ENCODE measurements around the gene GRIN1.

Gene GRIN1

DNA sequence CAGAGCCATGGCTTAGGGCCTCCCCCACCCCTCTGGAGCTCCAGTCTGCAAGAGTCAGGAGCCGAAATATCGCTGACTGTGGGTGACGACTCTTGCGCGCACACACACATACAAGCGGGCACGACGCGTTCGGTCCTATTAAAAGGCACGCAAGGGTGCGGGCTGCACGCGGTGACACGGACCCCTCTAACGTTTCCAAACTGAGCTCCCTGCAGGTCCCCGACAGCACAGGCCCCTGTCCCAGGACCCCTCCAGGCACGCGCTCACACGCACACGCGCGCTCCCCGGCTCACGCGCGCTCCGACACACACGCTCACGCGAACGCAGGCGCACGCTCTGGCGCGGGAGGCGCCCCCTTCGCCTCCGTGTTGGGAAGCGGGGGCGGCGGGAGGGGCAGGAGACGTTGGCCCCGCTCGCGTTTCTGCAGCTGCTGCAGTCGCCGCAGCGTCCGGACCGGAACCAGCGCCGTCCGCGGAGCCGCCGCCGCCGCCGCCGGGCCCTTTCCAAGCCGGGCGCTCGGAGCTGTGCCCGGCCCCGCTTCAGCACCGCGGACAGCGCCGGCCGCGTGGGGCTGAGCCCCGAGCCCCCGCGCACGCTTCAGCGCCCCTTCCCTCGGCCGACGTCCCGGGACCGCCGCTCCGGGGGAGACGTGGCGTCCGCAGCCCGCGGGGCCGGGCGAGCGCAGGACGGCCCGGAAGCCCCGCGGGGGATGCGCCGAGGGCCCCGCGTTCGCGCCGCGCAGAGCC, at the start of gene GRIN1:
TSS of gene GRIN1 (plus strand) at position 433 of the 746 bp plus-strand sequence. CDS start 333 bp downstream, outside the sequence.
- no peak for DNase-seq

DNA sequence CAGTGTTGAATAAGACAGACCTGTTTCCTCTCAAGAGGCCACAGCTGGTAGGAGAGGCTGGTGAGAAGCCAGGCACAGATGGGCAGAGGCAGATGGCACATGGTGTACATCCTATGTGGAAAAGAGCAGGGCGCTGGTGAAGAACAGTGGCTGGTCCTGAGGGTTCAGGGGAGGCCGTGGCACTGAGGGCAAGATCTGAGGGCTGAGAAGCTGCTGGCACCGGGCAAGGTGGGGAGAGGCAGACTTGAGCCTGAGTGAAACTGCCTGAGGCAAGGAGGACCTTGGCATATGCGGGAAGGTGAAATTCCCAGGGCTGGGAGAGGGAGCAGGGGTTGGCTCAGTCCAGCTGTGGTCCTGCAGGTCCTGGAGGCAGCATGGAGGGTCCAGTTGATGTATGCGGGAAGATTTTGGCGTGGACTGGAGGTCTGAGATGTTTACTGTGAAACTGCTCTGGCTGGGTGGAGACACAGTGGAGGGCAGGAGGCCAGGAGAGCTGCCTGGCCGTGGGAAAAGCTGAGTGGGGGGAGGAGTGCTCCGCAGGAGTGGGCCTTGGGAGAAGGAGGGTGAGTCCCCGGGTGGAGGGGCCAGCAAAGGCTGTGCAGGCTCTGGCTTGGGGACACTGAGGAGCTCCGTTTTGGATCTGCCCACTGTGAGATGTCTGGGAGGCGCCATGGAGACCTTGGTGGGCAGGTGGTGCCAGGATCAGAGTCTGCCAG, 49.6 kb upstream of the GRIN1 start:
- DNase-seq = no peak

DNA sequence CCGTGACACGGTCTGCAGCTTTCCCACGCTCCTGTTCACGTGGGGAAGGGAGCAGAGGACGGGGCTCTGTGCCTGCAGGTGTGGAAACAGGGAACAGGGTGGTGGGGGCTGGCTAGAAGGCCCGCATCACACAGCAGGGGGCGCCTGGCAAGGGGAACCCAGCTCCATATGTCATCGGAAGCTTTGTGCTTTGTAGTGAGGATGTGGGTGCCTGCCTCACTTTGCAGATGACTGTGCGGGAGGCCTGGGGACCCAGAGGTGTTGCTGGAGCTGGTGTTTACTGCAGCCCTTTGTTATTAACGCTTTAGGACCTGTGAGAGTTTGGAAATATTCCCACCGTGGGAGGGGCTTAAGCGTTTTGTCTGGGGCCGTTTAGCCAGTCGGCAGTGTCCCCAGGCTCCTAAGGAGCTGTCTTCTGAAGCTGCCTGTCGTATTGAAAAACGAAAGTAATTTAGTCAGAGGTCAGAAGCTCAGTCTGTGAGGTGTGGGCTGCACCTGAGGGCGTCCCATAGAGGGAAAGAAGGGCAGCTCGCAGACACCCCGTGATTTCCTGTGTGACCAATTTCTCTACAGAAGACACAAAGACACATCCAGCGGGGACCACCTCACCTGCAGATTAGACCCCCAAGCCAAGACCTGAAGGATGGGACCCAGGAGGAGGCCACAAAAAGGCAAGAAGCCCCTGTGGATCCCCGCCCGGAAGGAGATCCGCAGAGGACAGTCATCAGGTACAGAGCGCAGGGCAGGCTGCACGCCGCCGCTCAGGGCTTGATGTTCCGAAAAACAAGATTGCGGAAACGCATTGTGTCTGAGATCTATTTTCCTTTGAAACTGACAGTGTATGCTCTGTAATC, 43.1 kb upstream of the GRIN1 start:
- no peak for DNase-seq

DNA sequence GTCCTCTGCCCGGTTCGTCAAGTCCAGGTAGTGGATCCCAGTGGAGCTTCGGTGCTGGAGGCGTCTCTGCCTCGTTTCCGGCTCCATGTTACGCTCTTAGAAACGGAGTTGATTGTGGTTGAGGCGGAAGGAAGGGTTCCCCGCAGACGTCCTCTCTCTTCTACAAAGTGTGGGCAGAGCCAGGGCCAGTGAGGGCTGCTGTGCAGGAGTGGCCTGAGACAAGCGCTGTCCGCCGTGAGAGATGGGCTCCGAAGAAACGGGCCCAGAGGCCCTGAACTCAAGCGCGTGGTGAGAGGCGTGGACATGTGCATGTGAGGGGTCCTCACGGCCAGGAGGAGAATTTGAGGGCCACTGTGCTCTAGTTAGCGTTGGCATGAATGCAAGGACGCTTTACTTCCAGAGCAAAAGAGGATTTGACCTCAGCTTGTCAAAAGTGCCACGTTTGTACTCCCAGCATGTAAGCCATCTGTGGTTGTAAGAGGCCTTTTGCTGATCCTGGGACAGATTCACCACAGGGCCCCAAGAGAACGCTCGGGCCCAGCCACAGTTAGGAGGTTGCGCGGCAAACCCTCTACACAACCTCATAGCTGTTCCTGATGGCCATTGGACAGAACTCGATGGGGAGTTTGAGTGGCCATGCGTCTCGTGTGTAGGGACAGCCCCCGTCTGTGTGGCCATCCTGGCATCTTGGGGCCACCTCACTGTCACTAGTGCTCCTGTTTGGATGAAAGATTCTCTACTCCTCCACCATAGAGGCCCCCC, 42.0 kb upstream of the GRIN1 start:
- no peak for DNase-seq

DNA sequence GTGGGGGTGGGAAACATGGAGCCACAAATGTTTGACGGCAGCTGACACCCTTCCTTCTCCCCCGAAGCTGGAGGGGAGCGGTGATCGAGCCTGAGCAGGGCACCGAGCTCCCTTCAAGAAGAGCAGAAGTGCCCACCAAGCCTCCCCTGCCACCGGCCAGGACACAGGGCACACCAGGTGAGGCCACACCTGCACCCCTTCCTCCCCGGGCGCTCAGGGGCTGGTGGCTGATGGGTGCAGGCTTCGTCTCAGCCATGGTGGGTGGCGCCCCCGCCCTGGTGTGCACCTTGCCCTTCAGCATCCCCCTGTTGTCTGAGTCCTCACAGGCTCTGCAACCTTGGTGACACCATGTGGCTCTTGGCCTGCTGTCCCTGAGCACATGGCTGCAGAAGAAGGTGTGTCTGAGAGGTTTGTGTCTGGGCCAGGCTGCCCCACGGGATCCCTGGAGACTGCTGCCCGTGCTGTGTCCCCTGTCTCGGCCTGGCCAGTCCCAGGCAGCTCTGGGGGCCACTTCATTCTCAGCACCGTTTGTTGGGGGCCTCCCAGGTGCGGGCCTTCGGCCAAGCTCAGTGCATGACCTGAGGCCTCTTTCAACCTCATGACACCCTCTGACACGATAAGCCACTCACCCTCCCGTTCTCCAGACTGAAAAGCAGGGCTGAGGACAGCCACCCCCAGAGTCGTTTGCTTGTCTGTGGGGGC, 41.0 kb upstream of the GRIN1 start:
- no peak for DNase-seq

DNA sequence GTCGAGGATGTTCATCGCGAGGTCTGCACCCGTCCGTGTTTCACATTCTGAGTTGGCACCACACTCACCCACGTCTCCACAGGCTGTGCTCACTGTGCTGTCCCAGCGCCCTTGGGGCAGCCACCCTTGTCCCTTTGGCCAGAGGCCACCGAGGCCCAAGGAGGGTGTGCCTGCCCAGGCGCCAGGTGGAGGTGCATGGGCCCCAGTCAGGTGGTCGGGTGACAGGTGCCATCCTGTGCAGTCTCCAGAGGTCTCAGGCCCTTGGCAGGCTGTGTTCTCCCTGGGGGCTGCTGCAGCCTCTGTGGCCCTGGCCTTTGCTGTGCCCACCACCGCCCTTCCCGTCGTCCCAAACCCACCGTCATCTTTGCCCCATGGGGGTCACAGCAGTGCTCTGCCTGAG, 39.7 kb upstream of the GRIN1 start:
- DNase-seq = no peak

DNA sequence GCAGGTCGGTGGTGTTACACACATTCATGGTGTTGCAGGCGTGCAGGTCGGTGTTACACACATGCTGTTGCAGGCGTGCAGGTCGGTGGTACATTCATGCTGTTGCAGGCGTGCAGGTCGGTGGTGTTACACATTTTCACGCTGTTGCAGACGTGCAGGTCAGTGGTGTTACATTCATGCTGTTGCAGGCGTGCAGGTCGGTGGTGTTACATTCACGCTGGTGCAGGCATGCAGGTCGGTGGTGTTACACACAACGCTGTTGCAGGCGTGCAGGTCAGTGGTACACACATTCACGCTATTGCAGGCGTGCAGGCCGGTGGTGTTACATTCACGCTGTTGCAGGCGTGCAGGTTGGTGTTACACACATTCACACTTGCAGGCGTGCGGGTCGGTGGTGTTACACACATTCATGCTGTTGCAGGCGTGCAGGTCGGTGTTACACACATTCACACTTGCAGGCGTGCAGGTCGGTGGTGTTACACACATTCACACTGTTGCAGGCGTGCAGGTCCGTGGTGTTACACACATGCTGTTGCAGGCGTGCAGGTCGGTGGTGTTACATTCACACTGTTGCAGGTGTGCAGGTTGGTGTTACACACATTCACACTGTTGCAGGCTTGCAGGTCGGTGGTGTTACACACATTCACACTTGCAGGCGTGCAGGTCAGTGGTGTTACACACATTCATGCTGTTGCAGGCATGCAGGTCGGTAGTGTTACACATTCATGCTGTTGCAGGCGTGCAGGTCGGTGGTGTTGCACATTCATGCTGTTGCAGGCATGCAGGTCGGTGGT, 35.6 kb upstream of the GRIN1 start:
- DNase-seq = no peak

DNA sequence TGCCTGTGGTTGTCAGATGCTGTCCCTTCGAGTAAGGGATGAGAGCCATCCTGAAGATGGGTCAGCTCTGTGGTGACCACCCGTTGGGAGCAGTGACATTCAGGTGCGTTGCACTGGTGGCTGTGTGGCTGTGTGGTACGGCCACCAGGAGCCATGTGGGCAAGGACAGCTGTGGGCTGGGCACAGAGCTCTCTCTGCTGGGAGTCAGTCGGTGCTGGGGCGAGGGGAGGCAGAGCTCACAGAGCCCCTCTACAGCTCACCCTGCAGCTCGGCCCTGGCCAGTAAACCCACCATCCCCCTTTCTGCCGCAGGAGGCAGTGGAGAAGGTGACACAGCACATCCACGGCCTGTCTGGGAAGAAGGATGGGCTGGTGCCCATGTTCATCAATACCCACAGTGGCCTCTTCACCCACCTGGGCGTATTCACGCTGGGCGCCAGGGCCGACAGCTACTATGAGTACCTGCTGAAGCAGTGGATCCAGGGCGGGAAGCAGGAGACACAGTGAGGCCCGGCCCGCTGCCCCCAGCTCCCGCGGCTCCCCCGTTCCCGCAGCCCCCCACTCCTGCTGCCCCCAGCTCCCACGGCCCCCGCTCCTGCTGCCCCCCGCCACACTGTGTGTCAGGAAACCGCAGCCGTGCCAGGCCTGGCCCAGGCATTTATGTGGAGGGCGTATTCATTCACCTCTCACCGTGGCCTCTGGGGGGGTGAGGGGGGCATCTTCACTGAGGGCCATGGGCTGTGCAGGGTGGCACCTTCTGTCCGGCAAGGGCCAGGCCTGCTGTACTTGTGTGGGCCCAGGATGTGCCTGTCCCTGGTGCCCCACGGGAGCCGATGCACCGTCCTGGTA, 32.9 kb upstream of the GRIN1 start:
- no peak for DNase-seq

DNA sequence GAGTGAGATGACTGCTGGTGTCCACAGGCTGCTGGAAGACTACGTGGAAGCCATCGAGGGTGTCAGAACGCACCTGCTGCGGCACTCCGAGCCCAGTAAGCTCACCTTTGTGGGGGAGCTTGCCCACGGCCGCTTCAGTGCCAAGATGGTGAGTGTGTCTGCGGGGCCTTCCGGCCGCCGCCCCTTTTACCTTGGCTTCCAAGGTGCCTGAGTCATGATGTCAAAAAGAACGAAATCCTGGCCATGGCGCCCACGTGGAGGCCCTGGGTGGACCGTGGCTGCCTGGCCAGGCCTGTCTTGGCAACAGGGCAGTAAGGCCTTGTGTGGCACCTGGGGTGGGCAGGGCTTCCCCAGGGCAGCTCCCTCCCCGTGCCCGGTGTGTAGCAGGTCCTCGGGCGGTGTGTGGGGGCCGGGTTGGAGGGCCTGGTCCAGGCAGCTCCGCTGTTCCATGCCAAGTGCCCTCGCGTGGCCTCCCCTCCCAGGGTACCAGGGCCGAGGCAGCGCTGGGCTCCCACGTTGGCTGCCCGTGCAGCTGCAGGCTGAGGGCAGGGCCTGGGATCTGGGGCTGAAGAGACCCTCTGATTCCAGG, 32.2 kb upstream of the GRIN1 start:
- no peak for DNase-seq

DNA sequence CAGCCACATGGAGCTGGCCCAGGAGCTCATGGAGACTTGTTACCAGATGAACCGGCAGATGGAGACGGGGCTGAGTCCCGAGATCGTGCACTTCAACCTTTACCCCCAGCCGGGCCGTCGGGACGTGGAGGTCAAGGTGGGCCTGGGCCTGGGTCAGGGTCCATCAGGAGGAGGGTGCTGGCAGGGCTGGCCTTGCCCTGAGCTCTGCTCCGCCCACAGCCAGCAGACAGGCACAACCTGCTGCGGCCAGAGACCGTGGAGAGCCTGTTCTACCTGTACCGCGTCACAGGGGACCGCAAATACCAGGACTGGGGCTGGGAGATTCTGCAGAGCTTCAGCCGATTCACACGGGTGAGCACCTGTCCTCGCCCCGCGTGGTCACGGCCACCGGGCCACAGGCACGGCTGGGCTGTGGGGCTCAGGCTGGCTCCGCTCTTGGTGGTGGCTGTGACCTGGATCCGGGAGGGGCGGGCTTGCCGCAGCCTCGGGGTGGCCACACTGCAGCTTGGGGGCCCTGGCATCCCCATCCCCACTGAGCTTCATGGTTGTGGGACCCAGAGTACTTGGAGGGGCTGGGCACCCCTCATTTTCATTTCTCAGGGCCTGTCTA, 31.5 kb upstream of the GRIN1 start:
- DNase-seq = no peak

DNA sequence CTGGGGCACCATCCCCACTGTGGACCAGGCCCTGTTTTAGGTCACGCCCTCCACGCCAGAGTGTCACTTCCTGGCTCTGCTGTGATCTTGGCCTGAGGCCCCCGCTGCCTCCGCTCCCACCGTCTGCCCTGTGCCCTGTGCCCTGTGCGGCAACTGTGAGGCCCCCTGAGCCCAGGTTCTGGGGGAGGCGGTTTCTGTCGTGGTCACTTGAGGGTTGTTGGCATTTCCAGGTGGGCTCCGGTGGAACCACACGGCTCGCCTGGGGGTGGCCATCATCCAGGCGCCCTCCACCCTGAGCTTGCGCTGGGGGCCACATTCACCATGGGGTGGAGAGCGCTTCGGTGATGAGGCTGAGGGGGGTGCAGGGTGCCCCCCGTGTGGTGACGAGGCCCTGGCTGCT, 31.0 kb upstream of the GRIN1 start:
- DNase-seq = no peak

DNA sequence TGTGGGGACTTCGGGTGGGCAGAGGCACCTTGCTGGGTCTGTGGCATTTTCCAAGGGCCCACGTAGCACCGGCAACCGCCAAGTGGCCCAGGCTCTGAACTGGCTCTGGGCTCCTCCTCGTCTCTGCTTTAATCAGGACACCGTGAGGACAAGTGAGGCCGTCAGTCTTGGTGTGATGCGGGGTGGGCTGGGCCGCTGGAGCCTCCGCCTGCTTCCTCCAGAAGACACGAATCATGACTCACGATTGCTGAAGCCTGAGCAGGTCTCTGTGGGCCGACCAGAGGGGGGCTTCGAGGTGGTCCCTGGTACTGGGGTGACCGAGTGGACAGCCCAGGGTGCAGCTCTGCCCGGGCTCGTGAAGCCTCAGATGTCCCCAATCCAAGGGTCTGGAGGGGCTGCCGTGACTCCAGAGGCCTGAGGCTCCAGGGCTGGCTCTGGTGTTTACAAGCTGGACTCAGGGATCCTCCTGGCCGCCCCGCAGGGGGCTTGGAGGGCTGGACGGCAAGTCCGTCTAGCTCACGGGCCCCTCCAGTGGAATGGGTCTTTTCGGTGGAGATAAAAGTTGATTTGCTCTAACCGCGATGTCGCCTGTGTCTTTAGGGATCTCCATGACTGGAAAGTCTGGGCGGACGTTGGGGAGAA, 30.2 kb upstream of the GRIN1 start:
- no peak for DNase-seq

DNA sequence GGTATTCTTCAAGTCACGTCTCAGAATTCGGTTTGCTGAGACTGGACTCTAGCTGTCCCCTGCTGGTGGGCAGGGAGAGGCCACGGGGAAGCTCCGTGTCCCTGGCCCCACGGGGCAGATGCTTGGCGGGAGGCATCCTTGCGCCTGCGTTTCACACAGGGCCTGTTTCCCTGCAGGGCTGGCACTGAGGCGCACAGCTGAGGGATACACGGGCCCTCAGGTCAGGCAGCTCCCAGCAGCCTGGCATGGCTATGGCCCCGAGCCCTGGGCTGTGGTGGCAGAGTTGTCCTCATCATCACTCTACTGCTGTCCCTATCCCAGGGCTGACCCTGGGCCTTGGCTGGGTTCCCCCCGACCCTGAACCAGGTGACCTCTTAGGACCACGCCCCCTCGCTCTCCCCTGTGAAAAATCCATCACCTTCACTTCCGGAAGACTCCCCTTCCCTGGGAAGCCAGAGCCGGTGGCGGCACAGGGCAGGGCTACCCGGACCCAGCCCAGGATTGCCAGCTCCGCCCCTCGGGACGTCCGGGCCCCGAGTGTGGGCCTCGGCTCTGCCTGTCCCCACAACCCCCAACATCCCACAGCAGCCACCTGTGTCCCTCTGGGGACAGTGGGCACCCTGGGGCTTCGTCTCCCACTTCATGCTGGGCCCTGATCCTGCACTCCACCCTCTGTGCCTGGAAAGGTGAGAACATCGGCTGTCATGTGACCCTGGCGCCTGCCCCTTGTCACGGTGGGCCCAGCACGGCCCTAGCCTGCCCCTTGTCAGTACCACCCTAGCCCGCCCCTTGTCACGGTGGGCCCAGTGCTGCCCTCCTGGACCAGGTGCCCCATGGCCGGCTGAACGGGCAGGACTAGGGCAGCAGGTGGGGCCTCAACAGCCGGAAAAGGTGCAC, 29.5 kb upstream of the GRIN1 start:
- DNase-seq = no peak

DNA sequence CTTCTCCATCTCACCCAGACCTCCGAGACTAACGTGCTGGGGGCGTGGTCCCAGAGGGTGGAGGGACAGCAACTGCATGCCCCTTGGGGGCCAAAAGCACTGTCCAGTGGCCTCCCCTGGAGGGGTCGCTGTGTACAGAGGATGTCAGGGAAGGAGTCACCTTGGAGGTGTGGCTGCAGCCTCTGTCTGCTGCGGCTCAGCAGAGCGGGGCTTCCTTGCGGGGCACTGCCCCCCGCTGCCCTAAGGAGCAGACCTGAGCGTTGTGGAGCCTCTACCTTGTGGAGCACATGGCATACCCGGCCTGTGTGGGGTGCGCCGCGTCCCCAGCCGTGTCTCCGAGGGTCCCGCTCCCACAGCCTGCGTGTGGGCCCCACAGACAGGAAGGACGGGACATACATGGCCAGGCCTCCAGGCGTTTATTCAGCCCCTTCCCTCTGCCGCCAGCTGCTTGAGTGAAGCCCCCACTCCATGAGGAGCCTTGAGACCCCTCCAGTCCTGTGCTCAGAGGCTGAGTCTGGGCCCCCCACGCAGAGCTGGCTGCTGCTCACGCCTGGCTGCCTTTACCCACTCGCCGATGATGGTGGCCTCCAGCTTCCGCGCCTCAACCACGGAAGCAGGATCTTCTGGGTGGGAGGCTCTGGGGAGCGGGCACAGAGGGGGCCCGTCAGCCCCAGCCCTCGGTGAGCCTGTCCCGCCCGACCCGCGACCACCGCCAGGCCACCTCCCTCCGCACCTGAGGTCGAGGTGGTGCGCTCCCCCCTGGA, 28.6 kb upstream of the GRIN1 start:
- DNase-seq = no peak

DNA sequence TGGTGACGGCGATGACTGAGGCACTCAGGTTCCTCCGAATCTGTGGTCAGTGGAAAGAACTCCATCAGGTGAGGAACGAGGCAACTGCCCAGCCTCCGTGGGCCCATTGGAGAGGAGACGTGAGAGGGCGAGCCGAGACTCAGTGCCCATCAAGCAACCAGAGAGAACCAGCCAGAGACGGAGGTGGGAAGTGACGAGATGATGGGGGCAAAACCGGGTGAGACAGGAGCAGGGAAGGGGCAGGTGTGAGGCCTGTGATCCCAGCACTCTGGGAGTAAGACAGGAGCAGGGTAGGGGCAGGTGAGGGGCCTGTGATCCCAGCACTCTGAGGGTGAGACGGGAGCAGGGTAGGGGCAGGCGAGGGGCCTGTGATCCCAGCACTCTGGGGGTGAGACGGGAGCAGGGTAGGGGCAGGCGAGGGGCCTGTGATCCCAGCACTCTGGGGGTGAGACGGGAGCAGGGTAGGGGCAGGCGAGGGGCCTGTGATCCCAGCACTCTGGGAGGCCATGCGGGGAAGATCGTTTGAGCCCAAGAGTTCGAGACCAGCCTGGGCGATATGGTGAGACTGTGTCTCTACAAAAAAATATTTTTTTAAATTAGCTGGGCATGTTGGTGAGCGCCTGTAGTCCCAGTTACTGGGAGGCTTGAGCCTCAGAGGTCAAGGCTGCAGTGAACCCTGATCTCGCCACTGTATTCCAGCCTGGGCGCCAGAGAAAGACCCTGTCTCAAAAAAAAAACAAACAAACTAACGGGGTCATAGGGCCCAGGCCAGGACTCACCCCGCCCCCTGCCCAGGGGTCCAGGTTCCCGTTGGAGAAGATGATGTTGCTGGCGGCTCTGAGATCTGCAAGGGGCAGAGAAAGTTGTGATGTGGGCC, 27.8 kb upstream of the GRIN1 start:
- DNase-seq = no peak
